ENCODE results near the gene POLD2. TPM values are rescaled to one million over a fixed set of nuclear protein-coding genes. Genes with fewer than 3 reads are reported as not detected.

The POLD2 gene
- total RNA-seq, 1 donor from 2014 or later, result 232 TPM

GRCh38 chr7:44094883-44095592, 28.3 kb downstream of the POLD2 start:
- Histone ChIP-seq H4K20me1 (ENCODE audit: low read depth) (no peaks in the 10 kb centered on the region), H2AFZ (replicated peaks) (no peak overlapping the region), H3K36me3 (no peaks in the 10 kb centered on the region), H3K9ac (no peak overlapping the region), H3K4me1 (no peaks in the 10 kb centered on the region), H3K9me3 (ENCODE audit: low read depth) (no peaks in the 10 kb centered on the region), H3F3A (ENCODE audit: low read depth) (no peaks in the 10 kb centered on the region), H3K27ac (no peak overlapping the region), H3K79me2 (ENCODE audit: low read depth) (no peaks in the 10 kb centered on the region), H3K4me3 (no peak overlapping the region), H3K4me2 (no peak overlapping the region), H3K27me3 (no peaks in the 10 kb centered on the region)
- no peaks in the 10 kb centered on the region for H3K36me3 Mint-ChIP-seq
- H3K27me3 Mint-ChIP-seq (ENCODE audit: insufficient read depth, low read depth), result peaks cover 5% of the 10 kb centered on the region
- H3K9me3 Mint-ChIP-seq, result no peaks in the 10 kb centered on the region
- H3K4me1 Mint-ChIP-seq, result peaks cover 5% of the 10 kb centered on the region
- no peak for DNase-seq (ENCODE audit: low spot score)
- H3K27ac Mint-ChIP-seq, result no peak overlapping the region
- no peak overlapping the region for H3K4me3 Mint-ChIP-seq
- no peak for TF ChIP-seq CTCF (IDR thresholded peaks at IDR 0.05)
- no peak for TF ChIP-seq EZH2 (IDR thresholded peaks at IDR 0.05)
- no peak for TF ChIP-seq EZH2phosphoT487 (IDR thresholded peaks at IDR 0.05)

GRCh38 chr7:44094365-44094764, 29.0 kb downstream of the POLD2 start:
- Histone ChIP-seq H3K4me1 (no peaks in the 10 kb centered on the region), H3F3A (ENCODE audit: low read depth) (no peaks in the 10 kb centered on the region), H2AFZ (replicated peaks) (no peak overlapping the region), H4K20me1 (ENCODE audit: low read depth) (no peaks in the 10 kb centered on the region), H3K79me2 (ENCODE audit: low read depth) (no peaks in the 10 kb centered on the region), H3K4me3 (no peak overlapping the region), H3K9me3 (ENCODE audit: low read depth) (no peaks in the 10 kb centered on the region), H3K4me2 (no peak overlapping the region), H3K27ac (no peak overlapping the region), H3K27me3 (no peaks in the 10 kb centered on the region), H3K9ac (no peak overlapping the region), H3K36me3 (no peaks in the 10 kb centered on the region)
- no peak for DNase-seq (ENCODE audit: low spot score)
- no peak for TF ChIP-seq EZH2 (IDR thresholded peaks at IDR 0.05)
- TF ChIP-seq EZH2phosphoT487 (IDR thresholded peaks at IDR 0.05), result no peak
- TF ChIP-seq CTCF (IDR thresholded peaks at IDR 0.05), result no peak
- Mint-ChIP-seq H3K9me3 (no peaks in the 10 kb centered on the region), H3K27me3 (ENCODE audit: insufficient read depth, low read depth) (peaks cover 3% of the 10 kb centered on the region), H3K4me1 (no peaks in the 10 kb centered on the region), H3K36me3 (no peaks in the 10 kb centered on the region), H3K4me3 (no peak overlapping the region), H3K27ac (no peak overlapping the region)

GRCh38 chr7:44093102-44093641, 30.2 kb downstream of the POLD2 start:
- no peak for DNase-seq (ENCODE audit: low spot score)
- no peak overlapping the region for H3K4me2 ChIP-seq
- H3K4me1 ChIP-seq, result no peaks in the 10 kb centered on the region
- no peaks in the 10 kb centered on the region for H3F3A ChIP-seq (ENCODE audit: low read depth)
- H3K79me2 ChIP-seq (ENCODE audit: low read depth), result no peaks in the 10 kb centered on the region
- TF ChIP-seq CTCF (IDR thresholded peaks at IDR 0.05) (no peak), EZH2phosphoT487 (IDR thresholded peaks at IDR 0.05) (no peak), EZH2 (IDR thresholded peaks at IDR 0.05) (no peak)
- no peak overlapping the region for H2AFZ ChIP-seq (replicated peaks)
- H4K20me1 ChIP-seq (ENCODE audit: low read depth), result no peaks in the 10 kb centered on the region
- H3K27ac Mint-ChIP-seq, result no peak overlapping the region
- no peak overlapping the region for H3K4me3 ChIP-seq
- H3K9me3 Mint-ChIP-seq, result no peaks in the 10 kb centered on the region
- H3K4me3 Mint-ChIP-seq, result no peak overlapping the region
- no peaks in the 10 kb centered on the region for H3K36me3 Mint-ChIP-seq
- no peak overlapping the region for H3K9ac ChIP-seq
- no peaks in the 10 kb centered on the region for H3K9me3 ChIP-seq (ENCODE audit: low read depth)
- no peaks in the 10 kb centered on the region for H3K36me3 ChIP-seq
- peaks cover 5% of the 10 kb centered on the region for H3K27me3 Mint-ChIP-seq (ENCODE audit: insufficient read depth, low read depth)
- H3K27me3 ChIP-seq, result no peaks in the 10 kb centered on the region
- no peak overlapping the region for H3K27ac ChIP-seq
- peaks cover 2% of the 10 kb centered on the region for H3K4me1 Mint-ChIP-seq

Data from neural progenitor cell (in vitro differentiated cells).